ENCODE data around the gene PTGIS.

The PTGIS gene

GRCh38 chr20:49496553-49497397 lies 71.2 kb downstream of the PTGIS start:
- no peak for DNase-seq (ENCODE audit: low spot score)

DNA sequence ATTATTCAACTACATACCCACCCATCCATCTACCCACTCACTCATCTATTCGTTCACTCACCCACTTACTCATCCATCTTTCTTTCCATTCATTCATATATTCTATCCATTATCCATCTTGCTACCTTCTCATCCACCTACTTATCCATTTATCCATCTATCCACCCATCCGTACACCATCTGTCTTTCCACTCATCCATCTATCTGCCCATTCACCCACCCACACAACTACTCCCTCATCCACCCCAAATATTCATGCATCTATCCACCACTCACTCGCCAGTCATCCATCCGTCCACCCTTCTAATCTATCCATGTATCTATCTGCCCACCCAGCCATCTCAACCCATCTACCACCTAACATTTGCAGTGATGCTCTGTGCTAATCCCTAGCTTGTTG lies 71.9 kb downstream of the PTGIS start:
- DNase-seq (ENCODE audit: low spot score), result no peak

- no peak for DNase-seq (ENCODE audit: low spot score)
These were observed 77.2 kb downstream of the PTGIS start for GRCh38 chr20:49490689-49491088.

DNA sequence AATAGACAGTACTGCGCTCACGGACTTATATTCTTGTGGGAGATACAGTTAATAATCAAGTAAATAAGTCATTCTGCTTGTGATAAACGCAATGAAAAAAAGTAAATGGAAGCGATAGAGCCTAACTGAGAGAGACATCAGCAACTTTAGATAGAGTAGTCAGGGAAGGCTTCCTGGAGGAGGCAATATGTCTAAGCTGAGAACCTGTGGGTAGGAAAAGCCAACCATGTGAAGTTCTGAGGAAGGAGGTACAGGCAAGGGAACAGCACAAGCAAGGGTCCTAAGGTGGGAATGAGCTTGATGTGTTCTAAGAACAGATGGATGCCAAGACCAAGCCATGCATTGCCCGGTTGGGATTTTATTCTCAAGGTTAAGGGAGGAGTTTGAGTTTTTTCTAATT lies 78.2 kb downstream of the PTGIS start:
- DNase-seq (ENCODE audit: low spot score), result no peak

- DNase-seq (ENCODE audit: low spot score), result no peak
These were observed 81.9 kb downstream of the PTGIS start for GRCh38 chr20:49486064-49486463.

DNA sequence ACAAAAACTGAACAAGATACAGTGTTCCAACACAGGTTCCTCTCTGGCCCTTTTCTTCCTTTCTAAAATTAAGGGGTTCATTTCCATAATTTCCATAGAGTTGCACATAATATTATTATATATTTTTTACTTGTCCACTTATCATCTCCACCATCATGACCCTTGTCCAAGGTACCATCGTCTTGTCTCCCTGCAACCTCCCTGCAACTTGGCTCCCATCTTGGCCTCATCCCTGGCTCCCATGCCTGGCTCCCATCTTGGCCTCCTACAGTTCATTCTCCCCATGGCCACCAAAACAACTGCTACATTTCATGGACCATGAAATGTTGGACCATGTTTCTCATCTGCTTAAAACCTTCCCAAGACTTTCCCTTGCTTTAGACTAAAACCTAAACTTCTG lies 82.4 kb downstream of the PTGIS start:
- no peak for DNase-seq (ENCODE audit: low spot score)

DNA sequence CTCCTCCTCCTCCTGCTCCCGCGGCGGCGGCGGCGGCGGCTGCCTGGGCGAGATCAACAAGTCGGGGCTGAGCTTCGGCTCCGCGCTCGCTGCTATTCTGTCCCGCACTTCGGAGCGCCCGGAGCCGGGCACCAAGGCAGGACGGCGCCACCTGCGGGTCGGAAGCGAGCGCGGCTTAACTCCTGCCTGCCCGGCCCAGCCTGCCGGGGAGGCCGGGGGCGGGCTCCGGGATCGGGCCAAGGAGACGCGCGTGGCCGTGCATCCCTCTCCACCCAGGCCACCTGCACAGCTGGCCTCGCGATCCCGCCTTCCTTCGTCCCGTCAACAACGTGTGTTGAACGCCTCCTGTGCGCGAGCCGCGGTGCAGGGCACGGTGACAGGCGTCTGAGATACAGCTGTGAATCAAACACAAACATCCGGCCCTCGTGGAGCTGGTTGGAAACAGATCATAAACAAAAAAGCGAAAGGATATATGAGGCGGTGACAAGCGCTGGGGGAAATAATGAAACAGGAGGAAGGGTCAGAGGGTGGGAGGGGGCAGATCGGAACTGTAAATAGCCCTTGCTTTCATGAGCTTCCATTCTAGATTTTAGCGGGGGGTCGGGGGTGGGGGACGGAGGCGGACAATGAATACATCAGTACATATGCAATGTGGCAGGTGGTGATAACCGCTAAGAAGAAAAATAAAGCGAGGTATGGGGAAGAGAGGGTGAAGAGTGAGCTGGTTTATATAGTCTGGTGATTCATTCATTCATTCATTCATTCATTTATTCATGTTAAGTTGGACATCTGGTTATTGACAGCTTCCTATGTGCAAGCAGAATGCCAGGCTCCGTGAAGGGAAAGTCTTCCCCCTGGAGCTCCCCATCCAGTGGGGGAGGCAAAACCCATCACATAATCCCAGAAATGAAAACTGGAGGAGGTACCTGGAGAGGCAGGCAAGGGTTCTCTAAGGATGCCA lies 83.5 kb downstream of the PTGIS start:
- peak; percentile 95 for DNase-seq (ENCODE audit: low spot score)

- no peak for DNase-seq (ENCODE audit: low spot score)
These were observed 84.2 kb downstream of the PTGIS start for GRCh38 chr20:49483696-49484123.

DNA sequence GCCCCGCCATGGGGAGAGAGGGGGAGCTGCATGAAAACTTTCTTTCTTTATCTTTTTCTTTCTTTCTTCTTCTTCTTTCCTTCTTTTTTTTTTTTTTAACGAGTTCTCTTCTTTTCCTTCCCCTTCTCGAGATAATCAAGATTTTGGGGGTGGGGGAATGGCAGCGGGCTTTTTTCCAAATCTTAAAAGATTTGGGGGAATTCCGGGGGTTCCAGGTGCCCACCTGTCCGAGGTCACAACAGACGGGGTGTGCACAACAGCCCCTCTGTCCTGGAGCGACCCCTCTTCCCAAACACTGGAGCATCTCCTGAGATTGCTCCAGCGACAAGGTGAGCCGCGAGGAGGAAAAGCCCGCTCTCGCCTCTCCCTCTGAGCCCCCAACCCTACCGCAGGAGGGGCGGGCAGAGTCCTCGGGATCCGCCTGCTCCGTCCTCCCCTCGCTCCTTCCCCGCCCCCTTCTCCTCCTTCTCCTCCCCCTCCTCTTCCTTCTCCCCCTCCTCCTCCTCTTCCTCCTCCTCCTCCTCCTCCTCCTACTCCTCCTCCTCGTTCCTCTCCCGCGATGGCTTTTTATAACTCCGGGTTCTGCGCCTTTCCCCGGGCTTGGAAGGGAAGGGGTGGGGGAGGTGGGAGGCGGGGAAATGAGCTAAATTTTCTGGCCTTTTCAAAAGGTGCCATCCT lies 84.8 kb downstream of the PTGIS start:
- DNase-seq (ENCODE audit: low spot score), result no peak

DNA sequence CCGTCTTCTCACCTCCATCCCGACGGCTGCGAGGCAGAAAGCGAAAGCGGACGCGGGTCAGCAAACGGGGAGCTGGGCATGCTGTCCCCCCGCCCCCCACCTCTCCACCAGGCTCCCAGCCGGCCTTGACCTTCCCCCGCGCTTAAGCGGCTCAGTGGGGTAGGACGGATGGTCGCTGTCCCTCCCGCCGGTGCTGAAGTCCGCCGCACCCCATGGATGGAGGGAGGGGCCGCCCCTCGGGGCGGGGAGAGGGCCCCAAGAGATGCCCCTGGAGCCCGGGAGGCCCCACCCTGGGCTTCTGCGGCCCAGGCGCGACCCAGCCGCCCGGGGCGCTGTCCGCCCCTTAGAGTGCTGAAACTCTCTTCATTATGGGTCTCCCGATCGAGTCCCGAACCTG lies 85.3 kb downstream of the PTGIS start, which contains the start of gene KCNB1:
TSS of gene KCNB1 (minus strand) at position 48 of the 397 bp plus-strand sequence. CDS start 188 bp downstream, outside the sequence.
- no peak for DNase-seq (ENCODE audit: low spot score)

DNA sequence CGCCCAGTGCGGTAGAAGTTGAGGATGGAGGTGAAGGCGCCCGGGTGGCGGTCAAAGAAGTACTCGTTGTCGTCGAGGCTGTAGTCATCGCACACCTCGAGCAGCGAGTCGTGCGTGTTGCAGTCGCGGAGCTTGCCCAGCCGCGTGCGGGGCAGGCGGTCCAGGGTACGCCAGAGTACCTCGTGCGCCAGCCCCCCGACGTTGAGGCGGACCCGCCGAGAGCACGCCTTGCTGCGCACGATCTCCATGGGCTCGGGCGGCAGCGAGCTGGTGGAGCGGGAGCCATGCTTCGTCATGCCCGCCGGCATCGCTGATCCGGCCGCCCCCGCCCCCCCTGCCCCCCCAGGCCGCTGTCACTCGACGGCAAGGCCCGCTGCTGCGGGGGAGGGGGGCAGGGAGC lies 85.8 kb downstream of the PTGIS start:
- no peak for DNase-seq (ENCODE audit: low spot score)

DNA sequence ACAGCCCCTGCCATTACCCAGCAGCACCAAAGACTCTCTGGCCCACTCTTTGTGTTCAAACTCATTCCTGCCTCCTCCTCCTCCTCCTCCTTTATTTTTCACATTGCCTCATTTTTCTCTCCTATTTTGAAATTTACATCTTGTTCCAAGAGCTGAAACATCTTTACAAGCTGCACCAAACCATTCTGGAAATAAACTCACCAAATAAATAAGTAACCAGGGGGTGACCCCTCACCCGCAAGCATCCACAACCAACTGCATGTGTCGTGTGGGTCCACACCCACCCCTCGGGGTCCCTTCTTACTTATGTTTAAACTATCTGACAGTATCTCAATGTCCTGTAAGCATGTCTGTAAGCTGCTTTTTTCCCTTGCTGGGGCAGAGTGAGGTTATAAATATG lies 86.8 kb downstream of the PTGIS start:
- no peak for DNase-seq (ENCODE audit: low spot score)

DNA sequence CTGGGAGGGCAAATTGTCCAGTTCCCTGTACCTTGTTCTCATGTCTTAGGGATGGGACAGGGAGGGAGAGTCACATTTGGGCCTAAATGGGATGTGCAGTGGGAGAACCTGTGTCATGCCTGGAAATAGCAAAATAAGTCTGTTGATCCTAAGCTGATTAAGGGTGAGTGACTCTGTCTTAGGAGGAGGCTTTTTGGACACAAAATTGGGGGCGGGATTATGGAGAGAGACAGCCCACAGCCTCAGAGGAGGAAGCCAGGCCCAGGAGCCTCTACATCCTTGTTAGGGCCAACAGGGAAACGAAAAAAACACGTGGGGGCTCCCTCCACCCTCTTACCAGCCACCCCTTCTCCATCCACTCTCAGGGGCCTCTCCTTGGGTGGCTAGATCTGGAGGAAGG lies 87.7 kb downstream of the PTGIS start:
- peak; percentile 80 for DNase-seq (ENCODE audit: low spot score)

GRCh38 chr20:49479785-49480184 lies 88.2 kb downstream of the PTGIS start:
- DNase-seq (ENCODE audit: low spot score), result peak; percentile 68

DNA sequence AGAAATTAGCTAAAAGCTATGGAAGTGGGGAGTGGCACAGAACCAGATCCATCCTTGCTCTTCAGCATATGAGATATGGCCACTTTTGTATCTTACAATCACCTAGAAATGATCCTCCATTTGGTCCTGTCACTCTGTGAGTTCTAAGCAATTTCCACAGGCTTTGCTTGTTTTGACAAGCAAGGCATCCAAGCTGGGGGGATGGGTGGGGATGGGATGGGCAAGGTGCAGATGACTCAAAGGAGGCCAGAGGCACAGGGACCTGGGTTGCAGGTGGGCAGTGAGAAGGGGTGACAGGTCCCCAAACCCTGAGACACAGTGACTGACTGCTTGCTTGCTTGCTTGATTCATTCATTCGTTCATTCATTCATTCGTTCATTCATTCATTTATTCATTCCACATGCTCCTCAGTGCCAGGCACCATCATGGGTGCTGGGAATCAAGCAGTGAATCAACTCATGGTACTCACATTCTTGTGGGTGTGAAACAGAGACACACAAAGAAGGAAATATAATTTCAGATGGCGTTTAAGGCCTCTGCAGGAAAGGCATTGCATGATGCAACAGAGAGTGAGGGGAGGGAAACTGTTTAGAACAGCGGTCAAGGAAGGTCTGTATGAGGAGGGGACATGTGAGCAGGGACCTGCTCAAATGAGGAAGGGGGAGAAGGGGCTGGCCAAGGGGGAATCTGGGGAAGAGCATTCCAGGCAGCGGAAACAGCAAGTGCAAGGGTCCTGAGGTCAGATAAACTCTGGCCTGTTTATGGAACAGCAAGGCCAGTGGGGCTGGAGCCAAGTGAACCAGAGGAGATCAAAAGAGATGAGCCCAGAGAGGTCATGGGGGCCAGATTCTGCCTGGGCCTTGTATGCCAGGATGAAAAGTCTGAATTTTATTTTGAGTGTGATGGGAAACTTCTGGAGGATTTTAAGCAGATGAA lies 88.9 kb downstream of the PTGIS start:
- no peak for DNase-seq (ENCODE audit: low spot score)

DNA sequence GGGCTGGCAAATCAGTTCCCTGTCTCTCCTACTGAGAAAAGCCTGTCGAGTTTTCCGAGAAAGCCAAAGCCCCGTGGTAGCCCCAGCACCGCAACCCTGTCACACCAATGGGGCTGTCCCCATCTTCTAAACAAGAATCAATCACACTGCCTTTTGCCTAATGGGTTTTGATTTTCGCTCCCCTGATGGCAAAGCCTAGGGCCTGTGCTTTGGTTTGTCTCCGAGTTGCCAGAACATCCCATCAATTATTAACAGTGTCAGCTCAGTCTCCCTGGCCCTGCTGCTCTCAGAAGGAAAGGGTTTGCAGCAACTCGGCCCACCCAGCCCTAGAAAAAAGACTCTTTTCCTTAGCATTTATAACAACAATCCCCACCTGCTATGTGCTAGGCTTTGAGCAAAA lies 89.7 kb downstream of the PTGIS start:
- no peak for DNase-seq (ENCODE audit: low spot score)

- DNase-seq (ENCODE audit: low spot score), result no peak
These were observed 90.7 kb downstream of the PTGIS start for GRCh38 chr20:49477200-49477599.

GRCh38 chr20:49476016-49476355 lies 92.0 kb downstream of the PTGIS start:
- no peak for DNase-seq (ENCODE audit: low spot score)

GRCh38 chr20:49475292-49476015 lies 92.5 kb downstream of the PTGIS start:
- DNase-seq (ENCODE audit: low spot score), result no peak

GRCh38 chr20:49471397-49471796 lies 96.5 kb downstream of the PTGIS start:
- DNase-seq (ENCODE audit: low spot score), result no peak

- no peak for DNase-seq (ENCODE audit: low spot score)
These were observed 97.0 kb downstream of the PTGIS start for GRCh38 chr20:49470922-49471321.

All from D341Med (cell line).